ENCODE data around the gene DOC2B.

DNA sequence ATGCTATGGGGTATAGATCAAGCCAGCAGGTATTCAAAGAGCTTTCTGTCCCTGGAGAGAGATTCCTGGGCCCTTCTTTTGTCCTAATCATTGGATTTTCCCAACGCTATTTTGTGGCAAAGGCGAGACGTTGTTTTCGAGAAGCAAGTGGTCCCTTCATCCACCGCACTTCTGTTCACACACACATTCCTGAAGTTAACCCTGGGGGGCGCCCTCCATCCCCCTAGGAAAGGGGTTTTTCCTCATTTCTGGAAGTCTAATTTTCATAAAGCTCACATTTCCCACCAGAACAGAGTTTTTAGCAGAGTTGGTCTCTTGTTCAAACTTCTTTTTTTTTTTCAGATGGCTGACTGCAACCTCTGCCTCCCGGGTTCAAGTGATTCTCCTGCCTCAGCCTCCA is 32.2 kb downstream of the DOC2B start:
- TF ChIP-seq CTCF (IDR thresholded peaks at IDR 0.05 in 8 of 11, conservative IDR thresholded peaks at IDR 0.05 in 3 of 11) = no peak
- no peak for TF ChIP-seq POLR2A (IDR thresholded peaks at IDR 0.05)
- TF ChIP-seq POLR2AphosphoS5 (IDR thresholded peaks at IDR 0.05) = no peak
